OCI-LY1 (cell line): ENCODE data around the gene TMA7B.

Source experiments
- H2AFZ ChIP-seq: fragments of 200-600 bp; sonication (generic), shearing (Covaris generic); 2 replicates; pipeline ENCODE4 v1.6.0; 2014; ENCODE audit warnings: antibody characterized with exemption, mild to moderate bottlenecking, low read length
- H3F3A ChIP-seq: fragments of 200-600 bp; sonication (generic), shearing (Covaris generic); 2 replicates; pipeline ENCODE4 v1.6.0; 2014; ENCODE audit warnings: mild to moderate bottlenecking, antibody characterized with exemption, low read length, moderate library complexity; ENCODE audit not compliant: insufficient read depth
- H3K27ac ChIP-seq: fragments of 200-600 bp; sonication (generic); 2 replicates; pipeline ENCODE4 v1.5.1; 2014; ENCODE audit warnings: low read length, mixed run types, mild to moderate bottlenecking, low read depth; ENCODE audit not compliant: poor library complexity, severe bottlenecking
- H3K27me3 ChIP-seq: fragments of 200-600 bp; sonication (generic); 2 replicates; pipeline ENCODE4 v1.6.0; 2014; ENCODE audit warnings: antibody characterized with exemption, mild to moderate bottlenecking, low read length, moderate library complexity; ENCODE audit not compliant: insufficient read depth
- H3K36me3 ChIP-seq: fragments of 200-600 bp; sonication (generic); 2 replicates; pipeline ENCODE4 v1.6.1; 2014; ENCODE audit warnings: mild to moderate bottlenecking, antibody characterized with exemption, low read length, moderate library complexity, mixed read lengths; ENCODE audit not compliant: insufficient read depth
- H3K4me1 ChIP-seq: fragments of 200-600 bp; sonication (generic); 2 replicates; pipeline ENCODE4 v1.5.1; 2014; ENCODE audit warnings: mild to moderate bottlenecking, low read length, moderate library complexity; ENCODE audit not compliant: insufficient read depth, severe bottlenecking
- H3K4me2 ChIP-seq: fragments of 200-600 bp; sonication (generic), shearing (Covaris generic); 2 replicates; pipeline ENCODE4 v1.6.1; 2014; ENCODE audit warnings: low read length
- H3K4me3 ChIP-seq: fragments of 200-600 bp; sonication (generic); 2 replicates; pipeline ENCODE4 v1.5.1; 2014; ENCODE audit warnings: low read length, low read depth, mild to moderate bottlenecking, mixed read lengths; ENCODE audit not compliant: poor library complexity, severe bottlenecking
- H3K79me2 ChIP-seq: fragments of 200-600 bp; shearing (Covaris generic); 2 replicates; pipeline ENCODE4 v1.6.1; 2016; ENCODE audit warnings: mixed run types, low read length, mixed read lengths; ENCODE audit not compliant: insufficient read depth
- H3K9ac ChIP-seq: fragments of 200-600 bp; sonication (generic), shearing (Covaris generic); 2 replicates; pipeline ENCODE4 v1.6.1; 2014; ENCODE audit warnings: mild to moderate bottlenecking, low read length, mixed read lengths
- H3K9me2 ChIP-seq: fragments of 200-600 bp; sonication (generic), shearing (Covaris generic); 2 replicates; pipeline ENCODE4 v1.6.1; 2014; ENCODE audit warnings: low read depth, mild to moderate bottlenecking, low read length, mixed read lengths
- H3K9me3 ChIP-seq: fragments of 200-600 bp; shearing (Covaris generic); 2 replicates; pipeline ENCODE4 v1.6.1; 2014; ENCODE audit warnings: low read length, mixed read lengths
- H4K20me1 ChIP-seq: fragments of 200-600 bp; sonication (generic), shearing (Covaris generic); 2 replicates; pipeline ENCODE4 v1.6.0; 2016; ENCODE audit warnings: mild to moderate bottlenecking, low read length; ENCODE audit not compliant: insufficient read depth
- EZH2 ChIP-seq: fragments of 200-600 bp; sonication (generic), shearing (Covaris generic); IDR thresholded peaks from 2 replicates; pipeline ENCODE4 v1.8.0; 2017; ENCODE audit warnings: borderline replicate concordance, mixed run types, mild to moderate bottlenecking, antibody characterized with exemption, low read length, moderate library complexity, mixed read lengths
- TF ChIP-seq, protein P1 (sequence below): fragments of 200-600 bp; sonication (generic), shearing (Covaris generic); IDR thresholded peaks from 2 replicates; pipeline ENCODE4 v1.5.1; 2017; ENCODE audit warnings: mild to moderate bottlenecking, antibody characterized with exemption, low read length, moderate library complexity, mixed read lengths

The TMA7B gene

DNA sequence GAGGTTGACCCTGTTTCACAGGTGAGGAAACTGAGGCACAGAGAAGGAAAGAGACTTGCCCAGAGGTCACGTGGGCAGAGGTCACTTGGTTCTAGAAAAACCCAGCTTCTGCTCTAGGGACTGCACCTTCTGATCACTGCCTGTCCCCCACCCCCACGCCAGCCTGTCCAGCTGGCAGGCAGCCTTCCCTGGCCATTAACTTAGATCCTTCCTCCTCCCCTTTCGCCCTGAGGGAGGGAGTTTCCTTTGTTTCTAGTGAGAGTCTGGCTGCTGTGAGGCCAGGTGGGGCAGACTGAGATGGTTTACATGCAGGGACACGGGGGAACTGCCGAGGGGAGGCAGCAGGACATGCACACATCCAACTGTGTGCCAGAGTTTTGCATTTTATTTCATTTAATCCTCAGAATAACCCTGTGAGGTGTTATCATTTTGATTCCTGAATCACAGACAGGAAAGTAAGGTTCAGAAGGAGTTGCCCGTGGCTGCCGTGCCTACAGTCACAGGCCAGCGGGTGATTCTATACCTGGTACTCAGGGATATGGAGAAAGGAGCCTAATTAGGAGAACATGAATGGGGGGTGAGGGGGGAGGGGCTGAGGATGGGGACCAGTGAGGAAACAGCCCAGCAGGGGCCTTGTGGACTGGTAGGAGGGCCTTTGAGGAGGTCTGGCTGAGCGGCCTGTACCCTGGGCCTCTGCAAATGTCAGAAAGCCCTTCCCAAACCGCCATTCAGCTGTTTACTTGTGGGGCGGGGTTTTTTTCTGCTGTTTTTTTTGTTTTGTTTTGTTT is 37.9 kb downstream of the TMA7B start:
- no peak for TF ChIP-seq EZH2
- TF ChIP-seq, protein P1, sequence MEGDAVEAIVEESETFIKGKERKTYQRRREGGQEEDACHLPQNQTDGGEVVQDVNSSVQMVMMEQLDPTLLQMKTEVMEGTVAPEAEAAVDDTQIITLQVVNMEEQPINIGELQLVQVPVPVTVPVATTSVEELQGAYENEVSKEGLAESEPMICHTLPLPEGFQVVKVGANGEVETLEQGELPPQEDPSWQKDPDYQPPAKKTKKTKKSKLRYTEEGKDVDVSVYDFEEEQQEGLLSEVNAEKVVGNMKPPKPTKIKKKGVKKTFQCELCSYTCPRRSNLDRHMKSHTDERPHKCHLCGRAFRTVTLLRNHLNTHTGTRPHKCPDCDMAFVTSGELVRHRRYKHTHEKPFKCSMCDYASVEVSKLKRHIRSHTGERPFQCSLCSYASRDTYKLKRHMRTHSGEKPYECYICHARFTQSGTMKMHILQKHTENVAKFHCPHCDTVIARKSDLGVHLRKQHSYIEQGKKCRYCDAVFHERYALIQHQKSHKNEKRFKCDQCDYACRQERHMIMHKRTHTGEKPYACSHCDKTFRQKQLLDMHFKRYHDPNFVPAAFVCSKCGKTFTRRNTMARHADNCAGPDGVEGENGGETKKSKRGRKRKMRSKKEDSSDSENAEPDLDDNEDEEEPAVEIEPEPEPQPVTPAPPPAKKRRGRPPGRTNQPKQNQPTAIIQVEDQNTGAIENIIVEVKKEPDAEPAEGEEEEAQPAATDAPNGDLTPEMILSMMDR = no peak
- Histone ChIP-seq H3K9me3 (no peaks in the 10 kb centered on the region), H3K9me2 (no peaks in the 10 kb centered on the region), H3F3A (no peaks in the 10 kb centered on the region), H3K4me1 (no peaks in the 10 kb centered on the region), H3K27ac (no peak overlapping the region), H3K36me3 (no peaks in the 10 kb centered on the region), H3K9ac (no peak overlapping the region), H3K4me3 (no peak overlapping the region), H3K4me2 (no peak overlapping the region), H2AFZ (no peak overlapping the region), H3K27me3 (0 out of 2 replicates have a peak, but pooled peaks cover 5% of the 10 kb centered on the region), H3K79me2 (no peaks in the 10 kb centered on the region), H4K20me1 (no peaks in the 10 kb centered on the region)

DNA sequence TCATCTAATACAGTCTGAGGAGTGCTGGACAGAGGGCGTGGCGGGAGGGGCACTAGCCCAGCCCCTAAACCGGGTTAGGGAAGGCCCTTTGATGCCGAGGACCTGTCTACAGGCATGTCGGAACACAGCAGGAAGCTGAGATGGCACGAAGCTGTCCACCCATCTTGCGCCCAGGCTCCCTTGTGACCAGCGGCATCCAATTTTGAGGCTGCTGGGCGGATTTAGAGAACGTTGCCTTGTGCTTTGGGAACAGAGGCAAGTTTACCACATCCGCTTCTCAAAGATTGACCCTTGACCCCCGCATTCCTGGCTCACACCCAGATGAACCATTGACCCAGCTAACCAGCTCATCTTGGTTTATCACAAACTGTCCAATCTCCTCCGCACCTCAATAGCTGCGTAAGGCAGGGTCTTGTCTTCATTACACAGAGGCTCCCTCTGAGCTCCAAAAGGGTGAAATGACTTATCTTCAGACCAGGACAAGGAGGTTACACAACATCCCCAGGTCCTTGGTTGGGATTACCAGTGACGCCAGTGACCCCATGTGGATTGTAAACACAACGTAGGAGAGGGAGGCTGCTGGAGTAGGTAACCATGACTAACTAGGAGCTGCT is 39.1 kb downstream of the TMA7B start:
- Histone ChIP-seq H3K27ac (no peak overlapping the region), H3K27me3 (0 out of 2 replicates have a peak, but pooled peaks cover 7% of the 10 kb centered on the region), H2AFZ (no peak overlapping the region), H3K36me3 (no peaks in the 10 kb centered on the region), H3K9me2 (no peaks in the 10 kb centered on the region), H3F3A (no peaks in the 10 kb centered on the region), H3K4me1 (no peaks in the 10 kb centered on the region), H3K4me3 (no peak overlapping the region), H3K9ac (no peak overlapping the region), H4K20me1 (no peaks in the 10 kb centered on the region), H3K79me2 (no peaks in the 10 kb centered on the region), H3K4me2 (no peak overlapping the region), H3K9me3 (no peaks in the 10 kb centered on the region)
- TF ChIP-seq, protein P1 = no peak
- TF ChIP-seq EZH2 = no peak

DNA sequence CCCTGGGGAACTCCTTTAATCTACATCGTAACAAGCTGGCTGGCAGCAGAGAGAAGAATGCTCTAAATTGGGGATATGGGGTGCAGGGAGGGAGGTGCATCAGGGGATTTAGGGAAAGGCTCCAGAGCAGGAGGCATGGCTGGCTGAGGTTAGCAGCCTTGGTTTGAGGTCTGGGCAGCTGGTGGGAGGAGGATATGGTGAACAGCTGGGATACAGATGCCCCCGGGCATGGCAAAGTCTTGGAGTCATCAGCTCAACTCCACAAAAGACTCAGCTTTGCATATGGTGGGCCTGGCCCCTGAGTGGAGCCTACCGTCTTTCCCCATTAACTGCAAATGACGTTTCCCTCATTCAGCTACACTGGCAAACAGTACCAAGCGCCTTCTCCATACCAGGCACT is 40.0 kb downstream of the TMA7B start:
- H3K4me3 ChIP-seq = no peak overlapping the region
- no peaks in the 10 kb centered on the region for H3K79me2 ChIP-seq
- H3K27me3 ChIP-seq = peaks cover 10% of the 10 kb centered on the region; the same call in 1 of the 2 replicates
- no peak overlapping the region for H3K27ac ChIP-seq
- H4K20me1 ChIP-seq = no peaks in the 10 kb centered on the region
- no peak overlapping the region for H3K4me2 ChIP-seq
- H3K4me1 ChIP-seq = no peaks in the 10 kb centered on the region
- no peak overlapping the region for H2AFZ ChIP-seq
- no peaks in the 10 kb centered on the region for H3K9me2 ChIP-seq
- TF ChIP-seq, protein P1 = no peak
- TF ChIP-seq EZH2 = no peak
- H3K9ac ChIP-seq = no peak overlapping the region
- no peaks in the 10 kb centered on the region for H3K36me3 ChIP-seq
- no peaks in the 10 kb centered on the region for H3F3A ChIP-seq
- H3K9me3 ChIP-seq = no peaks in the 10 kb centered on the region
